ENCODE measurements around the gene DEUP1.

DEUP1 gene

DNA sequence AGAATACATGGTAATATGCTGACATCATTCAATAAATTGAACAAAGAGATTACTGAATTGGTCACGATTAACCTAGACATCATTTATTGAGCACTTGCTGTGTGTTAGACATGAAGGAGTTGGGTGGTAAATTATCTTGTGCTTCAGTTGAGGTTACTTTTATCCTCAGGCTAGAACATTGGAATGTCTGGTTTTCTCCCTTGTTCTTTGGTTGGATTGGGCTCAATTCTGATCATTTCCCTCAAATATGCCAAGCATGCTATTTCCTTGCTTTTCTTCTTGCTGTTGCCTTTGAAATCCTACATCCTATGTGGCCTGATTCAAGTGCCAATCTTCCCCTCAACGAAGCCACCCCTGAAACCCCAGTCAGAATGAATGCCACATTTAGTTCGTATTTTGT lies 65.8 kb downstream of the DEUP1 start:
- H3K36me3 ChIP-seq (ENCODE audit: low read length) = no peaks in the 10 kb centered on the region
- H2AFZ ChIP-seq (ENCODE audit: low read depth, low read length, severe bottlenecking) = no peak overlapping the region
- H3K27ac ChIP-seq (ENCODE audit: low read depth, low read length) = no peak overlapping the region
- no peaks in the 10 kb centered on the region for H3K79me2 ChIP-seq (ENCODE audit: insufficient read depth, low read length)
- H3K4me3 ChIP-seq (ENCODE audit: insufficient read depth, low read length, poor library complexity, severe bottlenecking) = no peak overlapping the region
- no peaks in the 10 kb centered on the region for H4K20me1 ChIP-seq (ENCODE audit: low read depth, low read length)
- no peaks in the 10 kb centered on the region for H3K9me2 ChIP-seq (replicated peaks; ENCODE audit: insufficient read depth, low read length)
- no peak overlapping the region for H3K9ac ChIP-seq (ENCODE audit: low read length)
- TF ChIP-seq EZH2phosphoT487 (conservative IDR thresholded peaks at IDR 0.05; ENCODE audit: low read length) = no peak
- TF ChIP-seq, protein P1, sequence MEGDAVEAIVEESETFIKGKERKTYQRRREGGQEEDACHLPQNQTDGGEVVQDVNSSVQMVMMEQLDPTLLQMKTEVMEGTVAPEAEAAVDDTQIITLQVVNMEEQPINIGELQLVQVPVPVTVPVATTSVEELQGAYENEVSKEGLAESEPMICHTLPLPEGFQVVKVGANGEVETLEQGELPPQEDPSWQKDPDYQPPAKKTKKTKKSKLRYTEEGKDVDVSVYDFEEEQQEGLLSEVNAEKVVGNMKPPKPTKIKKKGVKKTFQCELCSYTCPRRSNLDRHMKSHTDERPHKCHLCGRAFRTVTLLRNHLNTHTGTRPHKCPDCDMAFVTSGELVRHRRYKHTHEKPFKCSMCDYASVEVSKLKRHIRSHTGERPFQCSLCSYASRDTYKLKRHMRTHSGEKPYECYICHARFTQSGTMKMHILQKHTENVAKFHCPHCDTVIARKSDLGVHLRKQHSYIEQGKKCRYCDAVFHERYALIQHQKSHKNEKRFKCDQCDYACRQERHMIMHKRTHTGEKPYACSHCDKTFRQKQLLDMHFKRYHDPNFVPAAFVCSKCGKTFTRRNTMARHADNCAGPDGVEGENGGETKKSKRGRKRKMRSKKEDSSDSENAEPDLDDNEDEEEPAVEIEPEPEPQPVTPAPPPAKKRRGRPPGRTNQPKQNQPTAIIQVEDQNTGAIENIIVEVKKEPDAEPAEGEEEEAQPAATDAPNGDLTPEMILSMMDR (IDR thresholded peaks at IDR 0.05; ENCODE audit: insufficient read depth, low read length, poor library complexity, severe bottlenecking) = no peak
- no peaks in the 10 kb centered on the region for H3F3A ChIP-seq (ENCODE audit: insufficient read depth)
- H3K9me3 ChIP-seq (ENCODE audit: insufficient read depth, low read length) = no peaks in the 10 kb centered on the region
- H3K4me2 ChIP-seq (ENCODE audit: low read depth, low read length, poor library complexity, severe bottlenecking) = no peak overlapping the region
- H3K27me3 ChIP-seq (ENCODE audit: low read length) = no peaks in the 10 kb centered on the region

DNA sequence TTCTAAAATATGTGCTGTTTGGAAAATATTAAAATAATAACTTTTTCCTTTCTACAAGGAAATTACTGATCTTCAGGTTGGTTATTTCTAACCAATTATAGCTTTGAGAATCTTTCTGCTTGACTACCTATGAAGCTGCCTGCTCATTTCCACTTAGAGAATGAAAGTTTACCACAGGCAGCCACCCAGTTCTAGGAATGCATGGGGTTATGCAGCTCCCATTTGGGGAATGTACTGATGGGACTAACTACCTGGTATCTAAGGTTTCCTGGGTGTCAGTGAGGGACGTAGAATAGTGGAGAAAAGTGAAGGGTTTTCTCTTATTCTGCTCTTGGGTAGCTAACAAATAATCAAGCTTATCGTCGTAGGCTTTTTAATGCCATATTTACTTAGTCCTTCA lies 73.4 kb downstream of the DEUP1 start:
- Histone ChIP-seq H3K27me3 (ENCODE audit: low read length) (no peaks in the 10 kb centered on the region; the same call in 1 of the 2 replicates), H2AFZ (ENCODE audit: low read depth, low read length, severe bottlenecking) (no peak overlapping the region), H3K36me3 (ENCODE audit: low read length) (no peaks in the 10 kb centered on the region), H3K9ac (ENCODE audit: low read length) (no peak overlapping the region), H3K9me2 (replicated peaks; ENCODE audit: insufficient read depth, low read length) (no peaks in the 10 kb centered on the region), H4K20me1 (ENCODE audit: low read depth, low read length) (no peaks in the 10 kb centered on the region), H3F3A (ENCODE audit: insufficient read depth) (no peaks in the 10 kb centered on the region), H3K27ac (ENCODE audit: low read depth, low read length) (no peak overlapping the region), H3K4me3 (ENCODE audit: insufficient read depth, low read length, poor library complexity, severe bottlenecking) (no peak overlapping the region), H3K4me2 (ENCODE audit: low read depth, low read length, poor library complexity, severe bottlenecking) (no peak overlapping the region), H3K9me3 (ENCODE audit: insufficient read depth, low read length) (no peaks in the 10 kb centered on the region), H3K79me2 (ENCODE audit: insufficient read depth, low read length) (no peaks in the 10 kb centered on the region)
- TF ChIP-seq EZH2phosphoT487 (conservative IDR thresholded peaks at IDR 0.05; ENCODE audit: low read length) = no peak
- TF ChIP-seq, protein P1 (IDR thresholded peaks at IDR 0.05; ENCODE audit: insufficient read depth, low read length, poor library complexity, severe bottlenecking) = no peak

DNA sequence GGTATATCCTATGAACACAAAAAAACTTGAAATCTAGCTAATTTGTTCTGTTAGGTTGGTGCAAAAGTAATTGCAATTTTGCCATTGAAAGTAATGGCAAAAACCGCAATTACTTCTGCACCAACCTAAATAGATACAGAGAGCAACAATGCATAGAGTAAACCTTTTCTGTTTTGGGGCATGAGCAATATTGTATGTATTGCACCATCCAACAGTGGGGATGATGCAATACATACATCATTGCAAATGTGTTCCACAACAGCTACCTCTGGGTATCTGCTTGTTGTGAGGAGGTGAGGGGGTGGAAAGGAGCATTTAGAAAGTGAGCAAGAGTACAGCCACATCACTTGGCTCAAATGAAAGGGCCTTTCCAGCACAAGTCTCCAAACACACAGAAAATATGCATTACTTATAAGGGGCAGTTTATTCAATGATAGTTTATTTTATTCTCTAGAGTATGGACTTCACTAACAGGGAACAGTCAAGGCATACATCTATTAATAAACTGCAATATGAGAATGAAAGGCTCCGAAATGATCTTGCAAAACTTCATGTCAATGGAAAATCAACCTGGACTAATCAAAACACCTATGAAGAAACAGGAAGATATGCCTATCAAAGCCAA lies 77.3 kb downstream of the DEUP1 start:
- H3K79me2 ChIP-seq (ENCODE audit: insufficient read depth, low read length) = no peaks in the 10 kb centered on the region
- no peaks in the 10 kb centered on the region for H4K20me1 ChIP-seq (ENCODE audit: low read depth, low read length)
- H3K9me3 ChIP-seq (ENCODE audit: insufficient read depth, low read length) = no peaks in the 10 kb centered on the region
- no peak overlapping the region for H3K9ac ChIP-seq (ENCODE audit: low read length)
- no peak overlapping the region for H3K4me2 ChIP-seq (ENCODE audit: low read depth, low read length, poor library complexity, severe bottlenecking)
- no peak overlapping the region for H3K4me3 ChIP-seq (ENCODE audit: insufficient read depth, low read length, poor library complexity, severe bottlenecking)
- H2AFZ ChIP-seq (ENCODE audit: low read depth, low read length, severe bottlenecking) = no peak overlapping the region
- no peaks in the 10 kb centered on the region for H3K36me3 ChIP-seq (ENCODE audit: low read length)
- no peaks in the 10 kb centered on the region for H3F3A ChIP-seq (ENCODE audit: insufficient read depth)
- H3K27ac ChIP-seq (ENCODE audit: low read depth, low read length) = no peak overlapping the region
- H3K27me3 ChIP-seq (ENCODE audit: low read length) = no peaks in the 10 kb centered on the region; the same call in 1 of the 2 replicates
- H3K9me2 ChIP-seq (replicated peaks; ENCODE audit: insufficient read depth, low read length) = no peaks in the 10 kb centered on the region
- no peak for TF ChIP-seq EZH2phosphoT487 (conservative IDR thresholded peaks at IDR 0.05; ENCODE audit: low read length)
- TF ChIP-seq, protein P1 (IDR thresholded peaks at IDR 0.05; ENCODE audit: insufficient read depth, low read length, poor library complexity, severe bottlenecking) = no peak
